Sigmoid colon (tissue), 7 donors: ENCODE measurements around the gene UNC13C. TPM values are rescaled to one million over a fixed set of nuclear protein-coding genes. Genes with fewer than 3 reads are reported as not detected.

Source experiments
- DNase-seq: peaks from one replicate; pipeline ENCODE4 v3.0.0-alpha.2; 2019
- H3K27ac ChIP-seq, 4 donors: fragments of 200-600 bp; sonication (generic); one replicate each; pipeline ENCODE4 v1.5.1; 2016 to 2019; ENCODE audit warnings: mild to moderate bottlenecking in 1 of 4
- H3K27me3 ChIP-seq, 3 donors: fragments of 200-600 bp; sonication (generic); one replicate each; pipeline ENCODE4 v1.5.1; 2019; ENCODE audit warnings: mild to moderate bottlenecking in 1 of 3
- H3K36me3 ChIP-seq, 4 donors: fragments of 200-600 bp; sonication (generic); one replicate each; pipeline ENCODE4 v1.5.1; 2016 to 2019
- H3K4me1 ChIP-seq, 4 donors: fragments of 200-600 bp; sonication (generic); one replicate each; pipeline ENCODE4 v1.5.1; 2017 to 2019
- H3K4me3 ChIP-seq, 4 donors: fragments of 200-600 bp; sonication (generic); one replicate each; pipeline ENCODE4 v1.5.1; 2017 to 2019; ENCODE audit warnings: mild to moderate bottlenecking in 2 of 4, moderate library complexity in 1 of 4
- H3K9me3 ChIP-seq, 4 donors: fragments of 200-600 bp in 3 of 4; sonication (generic) in 3 of 4; one replicate each; pipeline versions ENCODE4 v1.5.1 to v1.6.1; 2013 to 2019
- CTCF ChIP-seq, 4 experiments: fragments of 450-650 bp in 3 of 4; fragments of 200-600 bp in 1 of 4; IDR thresholded peaks; one replicate each; pipeline ENCODE4 v1.5.1; 2016 to 2019; ENCODE audit warnings: antibody characterized with exemption in 4 of 4, mild to moderate bottlenecking in 3 of 4, moderate library complexity in 2 of 4
- EP300 ChIP-seq, 4 donors: sonication (generic); formaldehyde crosslinking; IDR thresholded peaks; one replicate each; pipeline ENCODE4 v1.6.1; 2017; ENCODE audit warnings: antibody characterized with exemption in 4 of 4
- POLR2A ChIP-seq, 2 donors: fragments of 450-650 bp; IDR thresholded peaks; one replicate each; pipeline ENCODE4 v1.6.1; 2016; ENCODE audit warnings: antibody characterized with exemption in 2 of 2, mild to moderate bottlenecking in 2 of 2, moderate library complexity in 2 of 2
- POLR2AphosphoS5 ChIP-seq, 4 donors: sonication (generic); formaldehyde crosslinking; IDR thresholded peaks; one replicate each; pipeline ENCODE4 v1.6.1; 2017; ENCODE audit warnings: antibody characterized with exemption in 4 of 4
- WGBS, 2 donors: extraction: QIAGEN DNeasy Blood & Tissue Kit; methylation state at CpG; one replicate each; pipeline ENCODE4 v1.1.7; 2013; 5-methylcytosine and 5-hydroxymethylcytosine counted together
- intact Hi-C: fragments of 100-400 bp; cut with DNase I; formaldehyde crosslinking; loops from one replicate; pipeline ENCODE4 v1.15.1; 2023
- polyA plus RNA-seq, 3 donors: library from polyadenylated mRNA; stranded (reverse); fragments of 200-250 nt; gene quantifications; one replicate each; pipeline ENCODE4 v1.2.3, GENCODE V29; 2013
- total RNA-seq, 4 donors: library from RNA; depleted of rRNA; stranded (reverse); fragments of >200 nt; gene quantifications; one replicate each; pipeline ENCODE4 v1.1.0, GENCODE V29; 2016
- donor health status: healthy with polysubstance abuse.
- donor health status: Bipolar disorder and iron deficiency.
- donor health status: healthy.

Gene UNC13C
- total and polyA plus RNA-seq, 7 donors: under 0.01 to 1.7 (median 1.3) TPM; not detected in 1

GRCh38 chr15:54528021-54528420 is 549.8 kb downstream of the UNC13C start:
- H3K4me3 ChIP-seq: no peak overlapping the region
- no peaks in the 10 kb centered on the region for H3K36me3 ChIP-seq
- intact Hi-C loops: no loop called here
- no peaks in the 10 kb centered on the region for H3K9me3 ChIP-seq
- WGBS, 2 donors: 72 to 78% methylated on average over 1 of the region's 1 CpG
- H3K4me1 ChIP-seq: no peaks in the 10 kb centered on the region
- no peaks in the 10 kb centered on the region for H3K27me3 ChIP-seq
- TF ChIP-seq POLR2AphosphoS5 (IDR thresholded peaks at IDR 0.05) (no peak), CTCF (IDR thresholded peaks at IDR 0.05) (no peak), POLR2A (IDR thresholded peaks at IDR 0.05) (no peak), EP300 (IDR thresholded peaks at IDR 0.05) (no peak)
- no peak overlapping the region for H3K27ac ChIP-seq
- DNase-seq: no peak

DNA sequence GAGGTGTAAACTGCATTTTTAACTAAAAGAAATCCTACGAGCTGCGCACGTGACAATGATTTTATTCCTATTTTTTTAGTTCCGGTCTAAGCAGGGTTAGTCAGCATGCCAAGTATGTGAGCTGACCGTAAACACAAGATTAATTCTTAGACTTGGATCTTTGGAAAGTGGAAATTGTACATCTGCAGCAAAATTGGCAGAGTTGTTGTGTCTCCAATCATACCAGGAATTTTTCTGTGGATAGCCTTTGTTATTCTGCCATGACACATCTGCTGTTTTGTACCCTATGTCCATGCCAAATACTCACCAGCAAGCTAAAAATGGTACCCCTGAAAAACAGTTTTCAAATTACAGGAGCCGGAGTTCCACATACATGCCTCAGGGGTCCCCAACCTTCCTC is 562.5 kb downstream of the UNC13C start:
- DNase-seq: no peak
- intact Hi-C loops: no loop called here
- Histone ChIP-seq H3K4me3 (no peak overlapping the region), H3K4me1 (no peaks in the 10 kb centered on the region), H3K27me3 (no peaks in the 10 kb centered on the region), H3K27ac (no peak overlapping the region), H3K9me3 (peaks cover 0 to 8% (median 0%) of the 10 kb centered on the region in 4 donors), H3K36me3 (no peaks in the 10 kb centered on the region)
- 84 to 89% methylated on average over 6 of the region's 6 CpGs for WGBS, 2 donors
- TF ChIP-seq POLR2AphosphoS5 (IDR thresholded peaks at IDR 0.05): no peak
- no peak for TF ChIP-seq CTCF (IDR thresholded peaks at IDR 0.05)
- TF ChIP-seq EP300 (IDR thresholded peaks at IDR 0.05): no peak
- TF ChIP-seq POLR2A (IDR thresholded peaks at IDR 0.05): no peak

- no peak for DNase-seq
- intact Hi-C loops: no loop called here
- H3K9me3 ChIP-seq: no peaks in the 10 kb centered on the region
- H3K27ac ChIP-seq: no peak overlapping the region
- 44 to 81% methylated on average over 3 of the region's 3 CpGs for WGBS, 2 donors
- H3K4me3 ChIP-seq: no peak overlapping the region
- H3K4me1 ChIP-seq: peaks cover 0 to 8% (median 2%) of the 10 kb centered on the region in 4 donors
- TF ChIP-seq EP300 (IDR thresholded peaks at IDR 0.05) (no peak), CTCF (IDR thresholded peaks at IDR 0.05) (no peak), POLR2A (IDR thresholded peaks at IDR 0.05) (no peak), POLR2AphosphoS5 (IDR thresholded peaks at IDR 0.05) (no peak)
- no peaks in the 10 kb centered on the region for H3K36me3 ChIP-seq
- no peaks in the 10 kb centered on the region for H3K27me3 ChIP-seq
Observed at GRCh38 chr15:54547491-54547890, 569.2 kb downstream of the UNC13C start.

- no peak overlapping the region for H3K27ac ChIP-seq
- no peaks in the 10 kb centered on the region for H3K9me3 ChIP-seq
- H3K4me1 ChIP-seq: peaks cover 0 to 8% (median 2%) of the 10 kb centered on the region in 4 donors
- no peak overlapping the region for H3K4me3 ChIP-seq
- WGBS, 2 donors: 39 to 53% methylated on average over 1 of the region's 1 CpG
- no peak for DNase-seq
- no peaks in the 10 kb centered on the region for H3K27me3 ChIP-seq
- intact Hi-C loops: no loop called here
- no peak for TF ChIP-seq POLR2A (IDR thresholded peaks at IDR 0.05)
- TF ChIP-seq POLR2AphosphoS5 (IDR thresholded peaks at IDR 0.05): no peak
- no peak for TF ChIP-seq EP300 (IDR thresholded peaks at IDR 0.05)
- no peak for TF ChIP-seq CTCF (IDR thresholded peaks at IDR 0.05)
- H3K36me3 ChIP-seq: no peaks in the 10 kb centered on the region
Observed at GRCh38 chr15:54550954-54551353, 572.7 kb downstream of the UNC13C start.

GRCh38 chr15:54556231-54556630 is 578.0 kb downstream of the UNC13C start:
- no peak overlapping the region for H3K27ac ChIP-seq
- no peak overlapping the region for H3K4me3 ChIP-seq
- DNase-seq: no peak
- H3K27me3 ChIP-seq: no peaks in the 10 kb centered on the region
- TF ChIP-seq CTCF (IDR thresholded peaks at IDR 0.05): no peak
- no peak for TF ChIP-seq EP300 (IDR thresholded peaks at IDR 0.05)
- TF ChIP-seq POLR2A (IDR thresholded peaks at IDR 0.05): no peak
- no peak for TF ChIP-seq POLR2AphosphoS5 (IDR thresholded peaks at IDR 0.05)
- intact Hi-C loops: no loop called here
- H3K9me3 ChIP-seq: no peaks in the 10 kb centered on the region
- 39 to 65% methylated on average over 1 of the region's 1 CpG for WGBS, 2 donors
- H3K36me3 ChIP-seq: no peaks in the 10 kb centered on the region
- peaks cover 0 to 2% (median 0%) of the 10 kb centered on the region in 4 donors for H3K4me1 ChIP-seq
